Measurements from ENCODE around the gene DSCAML1.

DSCAML1 gene

GRCh38 chr11:117607449-117607848 lies 189.6 kb downstream of the DSCAML1 start:
- no peak for DNase-seq (ENCODE audit: low read depth)

- DNase-seq (ENCODE audit: low read depth): no peak
Observed at GRCh38 chr11:117606790-117607189, 190.2 kb downstream of the DSCAML1 start.

GRCh38 chr11:117606211-117606610 lies 190.8 kb downstream of the DSCAML1 start:
- no peak for DNase-seq (ENCODE audit: low read depth)

GRCh38 chr11:117605331-117605730 lies 191.7 kb downstream of the DSCAML1 start:
- no peak for DNase-seq (ENCODE audit: low read depth)

- no peak for DNase-seq (ENCODE audit: low read depth)
Observed at GRCh38 chr11:117604336-117604995, 192.6 kb downstream of the DSCAML1 start.

- no peak for DNase-seq (ENCODE audit: low read depth)
Observed at GRCh38 chr11:117603932-117604331, 193.1 kb downstream of the DSCAML1 start.

GRCh38 chr11:117601006-117601708 lies 195.9 kb downstream of the DSCAML1 start:
- DNase-seq (ENCODE audit: low read depth): no peak

GRCh38 chr11:117600234-117600783 lies 196.7 kb downstream of the DSCAML1 start:
- no peak for DNase-seq (ENCODE audit: low read depth)

- DNase-seq (ENCODE audit: low read depth): no peak
Observed at GRCh38 chr11:117597071-117597470, 199.9 kb downstream of the DSCAML1 start.

- no peak for DNase-seq (ENCODE audit: low read depth)
Observed at GRCh38 chr11:117595440-117595839, 201.6 kb downstream of the DSCAML1 start.

GRCh38 chr11:117594721-117595120 lies 202.3 kb downstream of the DSCAML1 start:
- DNase-seq (ENCODE audit: low read depth): no peak

- no peak for DNase-seq (ENCODE audit: low read depth)
Observed at GRCh38 chr11:117593065-117593464, 204.0 kb downstream of the DSCAML1 start.

GRCh38 chr11:117591316-117592039 lies 205.5 kb downstream of the DSCAML1 start:
- no peak for DNase-seq (ENCODE audit: low read depth)

GRCh38 chr11:117589063-117589462 lies 208.0 kb downstream of the DSCAML1 start:
- no peak for DNase-seq (ENCODE audit: low read depth)

- DNase-seq (ENCODE audit: low read depth): no peak
Observed at GRCh38 chr11:117588166-117588810, 208.7 kb downstream of the DSCAML1 start.

GRCh38 chr11:117587416-117587815 lies 209.6 kb downstream of the DSCAML1 start:
- DNase-seq (ENCODE audit: low read depth): no peak

GRCh38 chr11:117586392-117586791 lies 210.6 kb downstream of the DSCAML1 start:
- DNase-seq (ENCODE audit: low read depth): no peak

- no peak for DNase-seq (ENCODE audit: low read depth)
Observed at GRCh38 chr11:117585631-117586030, 211.4 kb downstream of the DSCAML1 start.

- no peak for DNase-seq (ENCODE audit: low read depth)
Observed at GRCh38 chr11:117584056-117584830, 212.8 kb downstream of the DSCAML1 start.

- no peak for DNase-seq (ENCODE audit: low read depth)
Observed at GRCh38 chr11:117583063-117583801, 213.8 kb downstream of the DSCAML1 start.

- no peak for DNase-seq (ENCODE audit: low read depth)
Observed at GRCh38 chr11:117582433-117582832, 214.6 kb downstream of the DSCAML1 start.
